ENCODE data around the gene LMTK3. TPM values are rescaled to one million over a fixed set of nuclear protein-coding genes. Genes with fewer than 3 reads are reported as not detected.

LMTK3 gene
- total RNA-seq, 1 donor from 2014 or later, result 10.6 TPM

DNA sequence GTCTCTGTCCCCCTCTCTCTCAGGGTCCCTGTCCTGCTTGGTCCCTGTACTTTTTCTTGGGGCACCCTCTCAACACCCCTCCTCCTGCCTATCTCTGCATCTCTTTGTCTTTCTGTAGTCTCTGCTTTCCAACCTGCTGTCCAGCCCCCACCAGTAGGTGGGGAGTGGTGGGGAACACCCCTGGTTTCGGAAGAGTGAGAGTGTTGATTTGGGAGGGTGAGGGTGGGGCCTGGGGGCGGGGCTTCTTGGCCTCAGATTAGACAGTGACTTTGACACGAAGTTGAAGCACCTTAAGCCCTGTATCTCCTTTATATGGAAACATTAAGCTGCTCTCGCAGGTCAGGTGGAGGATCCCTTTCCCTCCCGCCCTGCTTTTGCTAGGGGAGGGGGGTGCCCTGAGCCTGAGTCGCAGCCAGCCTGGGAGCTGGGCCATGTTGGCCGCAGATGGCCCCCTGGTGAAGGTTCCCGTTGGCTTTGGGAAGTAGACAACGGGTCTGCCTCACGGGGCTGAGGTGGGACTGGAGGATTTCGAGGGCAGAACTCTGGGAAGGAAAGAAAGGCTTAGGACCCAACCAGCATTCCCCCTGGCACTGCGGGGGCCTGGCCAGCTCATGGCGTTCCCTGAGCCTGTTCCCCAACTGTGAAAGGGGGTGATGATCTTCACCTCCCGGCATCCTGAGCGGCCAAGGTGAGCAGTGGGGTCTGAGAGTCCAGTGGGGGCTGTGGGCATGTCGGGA lies 56.3 kb downstream of the LMTK3 start, which contains the start of gene KCNJ14:
Gene KCNJ14 (plus strand): TSS at position 404 of the 737 bp plus-strand sequence. CDS start 6,151 bp downstream, outside the sequence.
- FAIRE-seq (no peak), DNase-seq (ENCODE audit: low spot score in 2 of 2) (no peak)

DNA sequence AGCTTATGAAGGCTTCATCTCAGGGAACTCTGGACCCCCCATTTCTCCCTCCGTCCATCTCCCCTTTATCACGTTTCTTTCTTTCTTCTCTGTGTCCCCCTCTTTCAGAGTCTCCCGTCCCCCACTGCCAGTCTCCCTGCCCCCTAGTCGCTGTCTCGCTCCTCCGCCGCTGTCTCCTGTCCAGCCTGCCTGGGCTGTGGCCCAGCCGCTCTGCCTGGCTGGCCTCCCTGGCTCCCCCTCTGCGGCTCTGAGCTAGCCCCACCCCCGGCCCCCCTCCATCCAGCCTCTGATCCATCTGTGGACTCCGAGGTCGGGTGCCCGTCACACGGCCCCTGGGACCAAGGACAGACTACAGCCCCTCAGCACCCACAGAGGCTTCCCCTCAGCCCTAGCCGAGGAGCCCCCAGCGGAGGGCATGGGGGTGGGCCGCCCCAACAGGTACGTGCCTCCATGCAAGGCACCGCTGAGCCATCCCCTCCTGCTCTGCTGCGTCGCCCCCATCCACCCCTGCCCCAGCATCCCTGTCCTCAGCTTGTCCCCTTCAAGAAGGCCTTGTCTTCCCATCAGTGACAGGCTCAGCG lies 57.4 kb downstream of the LMTK3 start:
- FAIRE-seq, result no peak

DNA sequence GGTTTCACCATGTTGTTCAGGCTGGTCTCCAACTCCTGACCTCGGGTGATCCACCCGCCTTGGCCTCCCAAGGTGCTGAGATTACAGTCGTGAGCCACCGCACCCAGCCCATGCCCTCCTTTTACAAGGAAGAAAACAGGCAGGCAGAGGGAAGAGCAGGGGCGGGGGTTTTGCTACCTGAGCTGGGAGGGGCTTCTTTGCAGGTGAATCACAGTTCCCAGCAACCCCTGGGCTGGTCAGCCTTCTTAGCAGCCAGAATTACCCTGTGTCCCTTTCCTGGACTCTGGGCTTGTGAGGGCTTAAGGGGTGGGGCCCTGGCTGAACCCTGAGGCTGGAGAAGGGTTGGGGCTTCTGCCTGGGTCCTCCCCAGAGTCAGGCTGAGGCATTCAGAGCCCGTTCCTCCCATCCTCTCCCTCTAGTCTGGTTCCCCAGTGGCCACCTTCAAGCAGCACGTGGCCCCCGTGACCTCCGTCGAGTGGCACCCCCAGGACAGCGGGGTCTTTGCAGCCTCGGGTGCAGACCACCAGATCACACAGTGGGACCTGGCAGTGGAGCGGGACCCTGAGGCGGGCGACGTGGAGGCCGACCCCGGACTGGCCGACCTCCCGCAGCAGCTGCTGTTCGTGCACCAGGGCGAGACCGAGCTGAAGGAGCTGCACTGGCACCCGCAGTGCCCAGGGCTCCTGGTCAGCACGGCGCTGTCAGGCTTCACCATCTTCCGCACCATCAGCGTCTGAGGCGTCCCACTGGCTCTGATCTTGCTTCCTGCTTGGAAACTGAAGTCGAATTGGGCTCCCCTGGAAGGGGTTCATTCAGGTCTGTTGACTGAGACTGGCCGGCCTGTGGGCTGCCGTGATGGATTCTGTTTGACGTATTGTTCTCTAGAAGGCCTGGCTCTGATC lies 59.1 kb downstream of the LMTK3 start:
- no peak for FAIRE-seq
- no peak for DNase-seq (ENCODE audit: low spot score in 2 of 2)

More for the DNA sequence above, 57.4 kb downstream of the LMTK3 start:
- no peak for DNase-seq (ENCODE audit: low spot score in 2 of 2)

GRCh38 chr19:48451624-48452023 lies 60.0 kb downstream of the LMTK3 start:
- DNase-seq (ENCODE audit: low spot score in 2 of 2), result no peak
- FAIRE-seq, result no peak

- no peak for FAIRE-seq
Observed at GRCh38 chr19:48450863-48451262, 60.8 kb downstream of the LMTK3 start.

DNA sequence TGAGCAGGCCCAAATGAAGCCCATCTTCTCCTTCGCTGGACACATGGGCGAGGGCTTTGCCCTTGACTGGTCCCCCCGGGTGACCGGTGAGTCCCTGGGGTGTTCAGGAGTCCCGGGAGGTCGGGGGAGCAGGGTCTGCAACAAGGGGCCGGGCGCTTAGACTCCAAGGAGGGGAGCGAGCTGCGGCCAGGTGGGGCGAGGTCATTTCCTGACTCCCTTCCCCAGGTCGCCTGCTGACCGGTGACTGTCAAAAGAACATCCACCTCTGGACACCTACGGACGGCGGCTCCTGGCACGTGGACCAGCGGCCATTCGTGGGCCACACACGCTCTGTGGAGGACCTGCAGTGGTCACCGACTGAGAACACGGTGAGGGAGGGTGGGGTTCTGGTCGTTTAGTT lies 61.2 kb downstream of the LMTK3 start:
- FAIRE-seq, result no peak
- no peak for DNase-seq (ENCODE audit: low spot score in 2 of 2)

More at GRCh38 chr19:48450863-48451262, 60.8 kb downstream of the LMTK3 start:
- DNase-seq (ENCODE audit: low spot score in 2 of 2), result no peak

- DNase-seq (ENCODE audit: low spot score in 2 of 2) (no peak), FAIRE-seq (no peak)
Observed at GRCh38 chr19:48448563-48448962, 63.1 kb downstream of the LMTK3 start.

- FAIRE-seq (no peak), DNase-seq (ENCODE audit: low spot score in 2 of 2) (no peak)
Observed at GRCh38 chr19:48446579-48446978, 65.1 kb downstream of the LMTK3 start.

- FAIRE-seq (no peak), DNase-seq (ENCODE audit: low spot score in 2 of 2) (peak; percentile 93)
Observed at GRCh38 chr19:48445606-48446481, 65.8 kb downstream of the LMTK3 start, which contains the start of gene GRWD1. TSS of gene GRWD1 (plus strand) at chr19:48445983. CDS start at chr19:48446006, 23 bp downstream.

DNA sequence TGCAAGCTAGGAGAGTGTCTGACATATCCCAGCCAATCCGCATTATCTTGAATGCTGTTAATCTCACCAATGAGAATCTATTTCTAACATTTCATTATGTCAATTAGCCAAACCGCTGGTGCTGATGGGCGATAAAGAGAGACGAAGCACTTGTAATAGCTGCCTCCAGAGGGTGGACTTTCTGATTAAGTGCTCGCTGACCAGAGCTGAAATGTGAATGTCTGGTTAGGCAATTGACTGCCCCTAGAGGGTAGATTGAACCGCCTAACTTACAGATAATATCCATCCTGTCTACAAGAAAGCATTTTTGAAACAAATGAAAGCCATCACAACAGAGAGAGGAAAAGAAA lies 66.4 kb downstream of the LMTK3 start:
- DNase-seq (ENCODE audit: low spot score in 2 of 2), result peak; percentile 79 to 84
- FAIRE-seq, result no peak

- FAIRE-seq (no peak), DNase-seq (ENCODE audit: low spot score in 2 of 2) (no peak)
Observed at GRCh38 chr19:48444936-48445200, 66.8 kb downstream of the LMTK3 start.

DNA sequence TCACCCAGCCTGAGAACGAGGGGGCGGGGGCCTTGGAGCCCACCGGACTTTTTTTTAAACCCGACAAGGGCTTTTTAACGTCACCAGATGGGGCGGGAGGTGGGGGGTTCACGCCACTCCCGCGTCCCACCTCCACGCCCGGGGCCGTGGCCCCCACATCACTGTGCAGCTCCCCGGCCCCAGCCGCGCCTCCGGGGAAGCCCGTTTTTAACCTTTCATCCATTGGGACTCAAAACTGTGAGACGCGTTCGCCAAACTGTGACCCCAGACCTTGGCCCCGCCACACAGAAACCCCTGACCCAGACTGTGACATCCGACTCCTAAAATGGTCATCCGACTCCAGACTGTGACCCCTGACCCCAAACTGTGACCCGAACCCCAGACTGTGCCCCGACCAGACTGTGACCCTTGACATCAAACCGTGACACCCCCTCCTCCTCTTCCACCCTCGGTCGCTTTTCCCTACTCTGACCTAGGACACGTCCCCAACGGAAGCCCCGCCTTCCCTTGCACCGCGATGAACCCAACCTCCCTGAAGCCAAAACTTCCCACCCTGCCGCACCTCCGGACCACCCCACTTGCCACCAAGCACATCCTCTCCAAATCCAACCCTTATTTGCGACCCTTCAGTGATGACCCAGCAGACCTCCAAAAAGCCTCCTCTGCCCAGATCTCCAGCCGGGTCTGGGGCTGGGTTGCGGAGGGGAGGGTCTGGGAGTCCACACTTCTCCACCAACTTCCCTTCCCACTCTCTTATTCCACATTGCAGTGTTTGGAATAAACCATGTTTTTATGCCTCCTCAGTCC lies 67.3 kb downstream of the LMTK3 start:
- FAIRE-seq, result no peak

DNA sequence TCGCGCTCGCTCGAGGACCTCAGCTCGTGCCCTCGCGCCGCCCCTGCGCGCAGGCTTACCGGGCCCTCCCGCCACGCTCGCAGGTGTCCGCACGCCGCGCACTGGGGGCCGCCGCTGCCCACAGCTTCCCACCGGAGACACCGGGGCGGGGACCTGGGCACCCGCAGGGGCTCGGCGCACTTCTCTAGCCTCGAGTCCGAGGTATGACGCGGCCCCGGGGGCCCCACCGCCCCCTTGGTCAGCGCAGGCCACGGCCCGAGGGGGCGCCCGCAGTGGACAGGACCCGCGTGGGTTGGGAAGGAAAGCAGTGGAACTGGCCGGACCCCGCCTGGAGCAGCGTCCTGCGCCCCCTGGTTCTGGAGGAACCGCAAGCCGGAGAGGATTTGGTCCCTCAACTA lies 67.9 kb downstream of the LMTK3 start:
- no peak for DNase-seq (ENCODE audit: low spot score in 2 of 2)

More for the DNA sequence above, 67.3 kb downstream of the LMTK3 start:
- DNase-seq (ENCODE audit: low spot score in 2 of 2), result no peak

DNA sequence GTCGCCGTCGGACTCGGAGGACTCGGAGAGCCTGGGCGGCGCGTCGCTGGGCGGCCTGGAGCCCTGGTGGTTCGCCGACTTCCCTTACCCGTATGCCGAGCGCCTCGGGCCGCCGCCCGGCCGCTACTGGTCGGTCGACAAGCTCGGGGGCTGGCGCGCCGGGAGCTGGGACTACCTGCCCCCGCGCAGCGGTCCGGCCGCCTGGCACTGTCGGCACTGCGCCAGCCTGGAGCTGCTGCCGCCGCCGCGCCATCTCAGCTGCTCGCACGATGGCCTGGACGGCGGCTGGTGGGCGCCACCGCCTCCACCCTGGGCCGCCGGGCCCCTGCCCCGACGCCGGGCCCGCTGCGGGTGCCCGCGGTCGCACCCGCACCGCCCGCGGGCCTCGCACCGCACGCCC lies 68.4 kb downstream of the LMTK3 start:
- peak; percentile 58 to 65 for DNase-seq (ENCODE audit: low spot score in 2 of 2)
- no peak for FAIRE-seq

More for the DNA sequence above, 67.9 kb downstream of the LMTK3 start:
- no peak for FAIRE-seq

DNA sequence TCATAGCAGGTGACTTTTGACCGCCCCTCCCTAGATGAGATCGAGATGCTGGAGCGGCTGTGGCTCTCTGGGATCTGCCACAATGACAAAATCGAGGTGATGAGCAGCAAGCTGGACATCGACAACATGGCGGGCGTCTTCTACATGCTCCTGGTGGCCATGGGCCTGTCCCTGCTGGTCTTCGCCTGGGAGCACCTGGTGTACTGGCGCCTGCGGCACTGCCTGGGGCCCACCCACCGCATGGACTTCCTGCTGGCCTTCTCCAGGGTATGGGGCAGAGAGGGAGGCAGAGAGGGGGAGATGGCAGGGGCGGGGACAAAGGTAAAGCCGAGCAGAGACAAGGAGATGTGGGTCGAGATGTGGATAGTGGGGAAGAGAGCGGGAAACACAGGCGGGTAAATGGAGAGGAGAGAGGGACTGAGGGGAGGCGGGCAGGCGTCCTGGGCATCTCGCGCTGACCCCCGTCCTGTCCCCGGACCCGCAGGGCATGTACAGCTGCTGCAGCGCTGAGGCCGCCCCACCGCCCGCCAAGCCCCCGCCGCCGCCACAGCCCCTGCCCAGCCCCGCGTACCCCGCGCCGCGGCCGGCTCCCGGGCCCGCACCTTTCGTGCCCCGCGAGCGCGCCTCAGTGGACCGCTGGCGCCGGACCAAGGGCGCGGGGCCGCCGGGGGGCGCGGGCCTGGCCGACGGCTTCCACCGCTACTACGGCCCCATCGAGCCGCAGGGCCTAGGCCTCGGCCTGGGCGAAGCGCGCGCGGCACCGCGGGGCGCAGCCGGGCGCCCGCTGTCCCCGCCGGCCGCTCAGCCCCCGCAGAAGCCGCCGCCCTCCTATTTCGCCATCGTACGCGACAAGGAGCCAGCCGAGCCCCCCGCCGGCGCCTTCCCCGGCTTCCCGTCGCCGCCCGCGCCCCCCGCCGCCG lies 69.3 kb downstream of the LMTK3 start:
- FAIRE-seq, result no peak
- DNase-seq (ENCODE audit: low spot score in 2 of 2), result no peak

GRCh38 chr19:48441360-48442050 lies 70.1 kb downstream of the LMTK3 start:
- FAIRE-seq, result no peak
- no peak for DNase-seq (ENCODE audit: low spot score in 2 of 2)

DNA sequence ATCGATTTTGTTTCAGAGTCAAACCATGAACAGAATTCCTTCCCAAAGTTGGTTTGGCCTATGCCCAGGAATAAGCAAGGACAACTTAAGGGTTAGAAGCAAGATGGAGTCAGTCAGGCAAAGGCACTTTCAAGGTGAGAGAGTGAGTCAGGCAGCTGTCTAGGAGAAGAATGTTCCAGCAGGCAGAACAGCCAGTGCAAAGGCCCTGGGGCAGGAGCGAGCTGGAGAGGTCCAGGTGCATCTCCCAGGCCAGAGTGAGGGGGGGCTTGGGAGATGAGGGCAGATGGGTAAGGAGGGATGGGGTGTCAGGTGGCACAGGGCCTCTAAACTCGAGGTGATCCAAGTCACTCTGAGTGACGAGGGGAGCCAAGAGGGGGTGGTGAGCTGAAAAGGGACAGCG lies 75.0 kb downstream of the LMTK3 start:
- FAIRE-seq, result no peak
- DNase-seq (ENCODE audit: low spot score in 2 of 2), result no peak

Data from frontal cortex (tissue), 4 donors.